GM12878 (cell line): ENCODE measurements around the gene RPL29. TPM values are rescaled to one million over a fixed set of nuclear protein-coding genes. Genes with fewer than 3 reads are reported as not detected.

Source experiments
- ATAC-seq: fragments of 200-7000 bp; cut with Tn5 transposase; 3 replicates; pipeline ENCODE4 v1.9.1; 2020; ENCODE audit warnings: mild to moderate bottlenecking, moderate library complexity
- BruUV-seq: library from RNA; stranded (reverse); fragments of 400-500 nt; replicated peaks from 2 replicates; lab custom pipeline; 2021; lab: Mats Ljungman, UMichigan
- CTCF ChIA-PET: fragments of 300-600 bp; sonication (Branson Sonifier 250); formaldehyde crosslinking; extraction: SDS; loops from one replicate; lab custom pipeline; 2021; ENCODE audit warnings: inconsistent platforms; lab: Yijun Ruan, JAX
- POLR2A ChIA-PET: fragments of 350-600 bp; formaldehyde crosslinking; extraction: SDS; loops from one replicate; lab custom pipeline; 2021; ENCODE audit warnings: inconsistent platforms; lab: Charles Lee
- RAD21 ChIA-PET: fragments of 300-600 bp; sonication (Branson Sonifier 250); formaldehyde crosslinking; loops from one replicate; lab custom pipeline; 2023; ENCODE audit warnings: antibody characterized with exemption; ENCODE audit not compliant: unreplicated experiment; lab: Charles Lee
- SMC1A ChIA-PET: fragments of 300-600 bp; sonication (Branson Sonifier 250); formaldehyde crosslinking; loops from one replicate; lab custom pipeline; 2023; ENCODE audit not compliant: unreplicated experiment, uncharacterized antibody; lab: Charles Lee
- DNase-seq: peaks from one replicate; pipeline ENCODE4 v3.0.0-alpha.2; 2011; ENCODE audit warnings: low read depth, low spot score
- FAIRE-seq: peaks from 3 replicates; lab custom pipeline; 2011; peaks lifted over from hg19 to GRCh38; lab: Jason Lieb, UNC
- H2AFZ ChIP-seq: 2 replicates; pipeline ENCODE4 v1.6.0; 2011; ENCODE audit warnings: low read depth, low read length, control low read depth; ENCODE audit not compliant: control insufficient read depth
- H3K27ac ChIP-seq: 2 replicates; pipeline ENCODE4 v1.5.1; 2011; ENCODE audit warnings: control low read depth; ENCODE audit not compliant: control insufficient read depth, insufficient read depth
- H3K27me3 ChIP-seq, 2 experiments: replicated peaks in 1 of 2; 2 replicates each; pipeline versions ENCODE4 v1.6.0 to v1.6.1; 2011; ENCODE audit warnings: low read length in 1 of 2; ENCODE audit not compliant: control insufficient read depth in 2 of 2, insufficient read depth in 2 of 2
- H3K36me3 ChIP-seq, 2 experiments: 2 replicates each; pipeline ENCODE4 v1.5.1; 2011; ENCODE audit warnings: low read length in 1 of 2; ENCODE audit not compliant: control insufficient read depth in 2 of 2, insufficient read depth in 2 of 2
- H3K4me1 ChIP-seq: 2 replicates; pipeline ENCODE4 v1.6.1; 2011; ENCODE audit warnings: mild to moderate bottlenecking, low read length, moderate library complexity, mixed read lengths; ENCODE audit not compliant: control insufficient read depth, insufficient read depth
- H3K4me2 ChIP-seq: 2 replicates; pipeline ENCODE4 v1.6.0; 2011; ENCODE audit warnings: control low read depth; ENCODE audit not compliant: control insufficient read depth, insufficient read depth
- H3K4me3 ChIP-seq: fragments of 200-600 bp; sonication (generic); 2 replicates; pipeline ENCODE4 v1.5.1; 2016
- H3K79me2 ChIP-seq: 2 replicates; pipeline ENCODE4 v1.6.0; 2011; ENCODE audit warnings: low read length; ENCODE audit not compliant: control insufficient read depth, insufficient read depth
- H3K9ac ChIP-seq: 2 replicates; pipeline ENCODE4 v1.8.0; 2011; ENCODE audit warnings: low read length, control low read depth, mixed read lengths; ENCODE audit not compliant: control insufficient read depth, insufficient read depth
- H3K9me3 ChIP-seq: replicated peaks from 3 replicates; pipeline ENCODE4 v1.5.1; 2011; ENCODE audit warnings: mild to moderate bottlenecking, low read length; ENCODE audit not compliant: control insufficient read depth, insufficient read depth
- H4K20me1 ChIP-seq: 2 replicates; pipeline ENCODE4 v1.6.0; 2011; ENCODE audit not compliant: control insufficient read depth, insufficient read depth
- BHLHE40 ChIP-seq, 2 experiments: fragments of 450-650 bp in 1 of 2; IDR thresholded peaks; 2 replicates each; pipeline ENCODE4 v1.6.1; 2011 to 2017; ENCODE audit warnings: low read depth in 2 of 2, borderline replicate concordance in 1 of 2, improper control_type of control experiment in 1 of 2, low read length in 1 of 2, mild to moderate bottlenecking in 1 of 2
- CREM ChIP-seq: IDR thresholded peaks from 2 replicates; pipeline ENCODE4 v1.6.1; 2014; ENCODE audit warnings: antibody characterized with exemption, low read depth
- FOS ChIP-seq: IDR thresholded peaks from 3 replicates; pipeline ENCODE4 v1.6.1; 2011; ENCODE audit warnings: borderline replicate concordance; ENCODE audit not compliant: insufficient read length; ENCODE audit errors: extremely low read depth
- HCFC1 ChIP-seq: fragments of 150-350 bp; IDR thresholded peaks from 2 replicates; pipeline ENCODE4 v1.6.1; 2014; ENCODE audit warnings: low read length
- IRF4 ChIP-seq: IDR thresholded peaks from 2 replicates; pipeline ENCODE4 v1.6.1; 2011; ENCODE audit warnings: low read depth, low read length
- IRF5 ChIP-seq: fragments of 450-650 bp; IDR thresholded peaks from 2 replicates; pipeline ENCODE4 v1.6.1; 2017; ENCODE audit warnings: borderline replicate concordance
- NFYB ChIP-seq: IDR thresholded peaks from 2 replicates; pipeline ENCODE4 v1.6.1; 2011; ENCODE audit warnings: low read depth, mild to moderate bottlenecking, low read length, improper control_type of control experiment, moderate library complexity; ENCODE audit not compliant: insufficient read depth
- PAX8 ChIP-seq: fragments of 450-650 bp; IDR thresholded peaks from 2 replicates; pipeline ENCODE4 v1.6.1; 2017; ENCODE audit warnings: mild to moderate bottlenecking, moderate library complexity
- PKNOX1 ChIP-seq: fragments of 450-650 bp; IDR thresholded peaks from 2 replicates; pipeline ENCODE4 v1.6.1; 2016; ENCODE audit warnings: mild to moderate bottlenecking
- SMAD1 ChIP-seq: fragments of 450-650 bp; IDR thresholded peaks from 2 replicates; pipeline ENCODE4 v1.6.1; 2018; ENCODE audit warnings: mild to moderate bottlenecking, low read depth; ENCODE audit not compliant: partially characterized antibody
- SMC3 ChIP-seq: IDR thresholded peaks from 2 replicates; pipeline ENCODE4 v1.6.1; 2011; ENCODE audit warnings: low read length, improper control_type of control experiment, borderline replicate concordance
- SPI1 ChIP-seq: IDR thresholded peaks from 2 replicates; pipeline ENCODE4 v1.6.1; 2011; ENCODE audit warnings: low read depth, mild to moderate bottlenecking, low read length, moderate library complexity, borderline replicate concordance; ENCODE audit not compliant: insufficient read depth
- TARDBP ChIP-seq: IDR thresholded peaks from 2 replicates; pipeline ENCODE4 v1.6.1; 2016; ENCODE audit warnings: borderline replicate concordance
- TBL1XR1 ChIP-seq: IDR thresholded peaks from 2 replicates; pipeline ENCODE4 v1.6.1; 2012; ENCODE audit warnings: low read depth, low read length, improper control_type of control experiment
- TCF7 ChIP-seq: IDR thresholded peaks from 2 replicates; pipeline ENCODE4 v1.6.1; 2014; ENCODE audit warnings: antibody characterized with exemption, borderline replicate concordance
- YBX1 ChIP-seq: fragments of 450-650 bp; IDR thresholded peaks from 2 replicates; pipeline ENCODE4 v1.6.1; 2016; ENCODE audit warnings: antibody characterized with exemption
- ZNF217 ChIP-seq: fragments of 450-650 bp; IDR thresholded peaks from 2 replicates; pipeline ENCODE4 v1.6.1; 2017; ENCODE audit warnings: antibody characterized with exemption, mild to moderate bottlenecking
- WGBS: methylation state at CpG from one replicate; pipeline ENCODE4 v1.1.6; 2016; ENCODE audit warnings: low lambda C conversion rate; ENCODE audit not compliant: insufficient replicate concordance, insufficient coverage; ENCODE audit errors: missing lambda C conversion rate; 5-methylcytosine and 5-hydroxymethylcytosine counted together
- in situ Hi-C: fragments of 300-500 bp; cut with MboI; formaldehyde crosslinking; loops from 9 replicates; pipeline ENCODE4 v1.14.3; 2018; ENCODE audit warnings: mixed read lengths
- intact Hi-C: fragments of 100-400 bp; cut with micrococcal nuclease; formaldehyde crosslinking; loops from one replicate; pipeline ENCODE4 v1.14.2; 2022; ENCODE audit not compliant: unreplicated experiment
- polyA plus RNA-seq, 11 experiments: library from polyadenylated mRNA; depleted of rRNA in 4 of 11; unstranded in 6 of 11; stranded (reverse) in 5 of 11; fragments of >200 nt; fragmentation: Nextera tagmentation in 4 of 11; fragmentation: Illumina TruSeq in 1 of 11; extraction: Ambion mirVana in 4 of 11; extraction: Trizol in 1 of 11; gene quantifications; 1 replicate in 1 of 11; 2 replicates in 10 of 11; pipeline versions ENCODE4 v1.2.1 to v1.2.3, GENCODE V29; 2011 to 2016; ENCODE audit warnings: inconsistent platforms in 2 of 11, missing spikeins in 2 of 11, low read depth in 1 of 11
- total RNA-seq, 4 experiments: library from RNA; depleted of rRNA in 3 of 4; stranded (reverse); fragments of >200 nt in 3 of 4; fragmentation: Illumina TruSeq in 1 of 4; extraction: Trizol in 1 of 4; gene quantifications; 2 replicates each; pipeline versions ENCODE4 v1.2.1 to v1.2.3, GENCODE V29; 2013 to 2021

The RPL29 gene
- total and polyA plus RNA-seq, 10 of the 15 experiments (the other 5 are each of a cell fraction or from before 2014, with no cell fraction given) = 1,053 to 2,477 (median 1,657) TPM

GRCh38 chr3:52002748-52003147, 7.1 kb upstream of the RPL29 start:
- Histone ChIP-seq H2AFZ (no peak overlapping the region), H3K27me3 (no peaks in the 10 kb centered on the region; a peak in 2 of 4 replicates), H3K4me2 (no peak overlapping the region), H3K4me3 (no peak overlapping the region), H3K79me2 (no peaks in the 10 kb centered on the region), H4K20me1 (no peaks in the 10 kb centered on the region), H3K9ac (no peak overlapping the region), H3K36me3 (no peaks in the 10 kb centered on the region), H3K9me3 (no peaks in the 10 kb centered on the region), H3K4me1 (peaks cover 12% of the 10 kb centered on the region), H3K27ac (no peak overlapping the region)
- in situ Hi-C loops (loop anchor here (5.0 kb wide), 1 partner anchor 140 kb away; no protein-coding TSS in a partner anchor), intact Hi-C loops (no loop called here)
- ChIA-PET POLR2A (interaction anchor here (1.4 to 1.5 kb wide), 2 partner anchors 54 to 59 kb away, joined by 3 to 5 read pairs; partner anchors contain the start of gene DUSP7), CTCF (interaction anchor here (0.6 to 10.6 kb wide), 20 partner anchors 11 to 336 kb away, joined by 3 to 334 read pairs (median 13); partner anchors contain the start of genes ACY1, DUSP7, PARP3 and RRP9), RAD21 (interaction anchor here (0.7 to 8.5 kb wide), 15 partner anchors 9 to 444 kb away, joined by 3 to 165 read pairs (median 15); partner anchors contain the start of gene DUSP7), SMC1A (interaction anchor here (0.6 to 7.7 kb wide), 15 partner anchors 10 to 336 kb away, joined by 3 to 179 read pairs (median 7); partner anchors contain the start of genes DUSP7, PARP3 and RRP9)
- no peak for DNase-seq
- TF ChIP-seq ZNF217 = no peak
- TF ChIP-seq SMAD1 = no peak
- no peak for TF ChIP-seq PAX8
- no peak for TF ChIP-seq FOS
- TF ChIP-seq IRF5 = no peak
- TF ChIP-seq TBL1XR1 = no peak
- TF ChIP-seq CREM = no peak
- TF ChIP-seq HCFC1 = no peak
- TF ChIP-seq IRF4 = no peak
- no peak for TF ChIP-seq SMC3
- TF ChIP-seq SPI1 = no peak
- TF ChIP-seq TCF7 = no peak
- TF ChIP-seq NFYB = no peak
- no peak for TF ChIP-seq YBX1
- TF ChIP-seq PKNOX1 = no peak
- no peak for TF ChIP-seq TARDBP
- no peak for TF ChIP-seq BHLHE40 (IDR thresholded peaks at IDR 0.05; ENCODE audit: borderline replicate concordance in 1 of 2, low read depth in 2 of 2, low read length in 1 of 2)
- BruUV-seq = no TSS peak
- no peak for ATAC-seq
- FAIRE-seq = no peak
- 30% methylated on average over 6 of the region's 6 CpGs for WGBS
